Measurements from ENCODE around the gene SMOC2.

The SMOC2 gene

GRCh38 chr6:168499045-168499650, 58.2 kb downstream of the SMOC2 start:
- H3K4me1 Mint-ChIP-seq (ENCODE audit: low read depth) = no peaks in the 10 kb centered on the region
- H3K27ac Mint-ChIP-seq = no peak overlapping the region
- H3K4me3 Mint-ChIP-seq = no peak overlapping the region
- no peaks in the 10 kb centered on the region for H3K27me3 Mint-ChIP-seq (ENCODE audit: low read depth)
- no peaks in the 10 kb centered on the region for H3K9me3 Mint-ChIP-seq
- H3K36me3 Mint-ChIP-seq (ENCODE audit: low read depth) = no peaks in the 10 kb centered on the region

- no peak overlapping the region for H3K27ac Mint-ChIP-seq
- no peaks in the 10 kb centered on the region for H3K27me3 Mint-ChIP-seq (ENCODE audit: low read depth)
- H3K4me3 Mint-ChIP-seq = no peak overlapping the region
- no peaks in the 10 kb centered on the region for H3K36me3 Mint-ChIP-seq (ENCODE audit: low read depth)
- H3K4me1 Mint-ChIP-seq (ENCODE audit: low read depth) = no peaks in the 10 kb centered on the region
- H3K9me3 Mint-ChIP-seq = no peaks in the 10 kb centered on the region
These were observed 59.5 kb downstream of the SMOC2 start for GRCh38 chr6:168500519-168500918.

GRCh38 chr6:168501561-168501960, 60.6 kb downstream of the SMOC2 start:
- no peak overlapping the region for H3K4me3 Mint-ChIP-seq
- no peaks in the 10 kb centered on the region for H3K4me1 Mint-ChIP-seq (ENCODE audit: low read depth)
- H3K27me3 Mint-ChIP-seq (ENCODE audit: low read depth) = no peaks in the 10 kb centered on the region
- no peaks in the 10 kb centered on the region for H3K9me3 Mint-ChIP-seq
- H3K36me3 Mint-ChIP-seq (ENCODE audit: low read depth) = no peaks in the 10 kb centered on the region
- no peak overlapping the region for H3K27ac Mint-ChIP-seq

- Mint-ChIP-seq H3K9me3 (no peaks in the 10 kb centered on the region), H3K4me3 (no peak overlapping the region), H3K36me3 (ENCODE audit: low read depth) (no peaks in the 10 kb centered on the region), H3K27ac (no peak overlapping the region), H3K27me3 (ENCODE audit: low read depth) (no peaks in the 10 kb centered on the region), H3K4me1 (ENCODE audit: low read depth) (no peaks in the 10 kb centered on the region)
These were observed 63.4 kb downstream of the SMOC2 start for GRCh38 chr6:168504366-168504765.

GRCh38 chr6:168506460-168506859, 65.5 kb downstream of the SMOC2 start:
- Mint-ChIP-seq H3K27me3 (ENCODE audit: low read depth) (no peaks in the 10 kb centered on the region), H3K4me3 (no peak overlapping the region), H3K9me3 (no peaks in the 10 kb centered on the region), H3K27ac (no peak overlapping the region), H3K36me3 (ENCODE audit: low read depth) (no peaks in the 10 kb centered on the region), H3K4me1 (ENCODE audit: low read depth) (no peaks in the 10 kb centered on the region)

GRCh38 chr6:168507297-168507696, 66.3 kb downstream of the SMOC2 start:
- Mint-ChIP-seq H3K27ac (no peak overlapping the region), H3K9me3 (no peaks in the 10 kb centered on the region), H3K4me3 (no peak overlapping the region), H3K4me1 (ENCODE audit: low read depth) (no peaks in the 10 kb centered on the region), H3K27me3 (ENCODE audit: low read depth) (no peaks in the 10 kb centered on the region), H3K36me3 (ENCODE audit: low read depth) (no peaks in the 10 kb centered on the region)

- no peak overlapping the region for H3K4me3 Mint-ChIP-seq
- H3K27me3 Mint-ChIP-seq (ENCODE audit: low read depth) = no peaks in the 10 kb centered on the region
- no peaks in the 10 kb centered on the region for H3K4me1 Mint-ChIP-seq (ENCODE audit: low read depth)
- H3K9me3 Mint-ChIP-seq = no peaks in the 10 kb centered on the region
- H3K36me3 Mint-ChIP-seq (ENCODE audit: low read depth) = no peaks in the 10 kb centered on the region
- H3K27ac Mint-ChIP-seq = no peak overlapping the region
These were observed 66.7 kb downstream of the SMOC2 start for GRCh38 chr6:168507730-168508129.

- H3K36me3 Mint-ChIP-seq (ENCODE audit: low read depth) = no peaks in the 10 kb centered on the region
- H3K4me3 Mint-ChIP-seq = no peak overlapping the region
- H3K9me3 Mint-ChIP-seq = no peaks in the 10 kb centered on the region
- no peaks in the 10 kb centered on the region for H3K4me1 Mint-ChIP-seq (ENCODE audit: low read depth)
- no peaks in the 10 kb centered on the region for H3K27me3 Mint-ChIP-seq (ENCODE audit: low read depth)
- H3K27ac Mint-ChIP-seq = no peak overlapping the region
These were observed 67.9 kb downstream of the SMOC2 start for GRCh38 chr6:168508903-168509302.

GRCh38 chr6:168513766-168514165, 72.8 kb downstream of the SMOC2 start:
- no peaks in the 10 kb centered on the region for H3K36me3 Mint-ChIP-seq (ENCODE audit: low read depth)
- no peak overlapping the region for H3K27ac Mint-ChIP-seq
- no peaks in the 10 kb centered on the region for H3K4me1 Mint-ChIP-seq (ENCODE audit: low read depth)
- no peaks in the 10 kb centered on the region for H3K9me3 Mint-ChIP-seq
- H3K4me3 Mint-ChIP-seq = no peak overlapping the region
- H3K27me3 Mint-ChIP-seq (ENCODE audit: low read depth) = no peaks in the 10 kb centered on the region

- no peak overlapping the region for H3K27ac Mint-ChIP-seq
- no peaks in the 10 kb centered on the region for H3K4me1 Mint-ChIP-seq (ENCODE audit: low read depth)
- no peaks in the 10 kb centered on the region for H3K9me3 Mint-ChIP-seq
- no peaks in the 10 kb centered on the region for H3K27me3 Mint-ChIP-seq (ENCODE audit: low read depth)
- no peaks in the 10 kb centered on the region for H3K36me3 Mint-ChIP-seq (ENCODE audit: low read depth)
- H3K4me3 Mint-ChIP-seq = no peak overlapping the region
These were observed 73.2 kb downstream of the SMOC2 start for GRCh38 chr6:168514216-168514615.

GRCh38 chr6:168515376-168515775, 74.4 kb downstream of the SMOC2 start:
- Mint-ChIP-seq H3K4me1 (ENCODE audit: low read depth) (no peaks in the 10 kb centered on the region), H3K27me3 (ENCODE audit: low read depth) (no peaks in the 10 kb centered on the region), H3K4me3 (no peak overlapping the region), H3K36me3 (ENCODE audit: low read depth) (no peaks in the 10 kb centered on the region), H3K27ac (no peak overlapping the region), H3K9me3 (no peaks in the 10 kb centered on the region)

- H3K9me3 Mint-ChIP-seq = no peaks in the 10 kb centered on the region
- H3K4me1 Mint-ChIP-seq (ENCODE audit: low read depth) = no peaks in the 10 kb centered on the region
- no peaks in the 10 kb centered on the region for H3K36me3 Mint-ChIP-seq (ENCODE audit: low read depth)
- no peak overlapping the region for H3K27ac Mint-ChIP-seq
- no peaks in the 10 kb centered on the region for H3K27me3 Mint-ChIP-seq (ENCODE audit: low read depth)
- no peak overlapping the region for H3K4me3 Mint-ChIP-seq
These were observed 76.2 kb downstream of the SMOC2 start for GRCh38 chr6:168516944-168517741.

- no peaks in the 10 kb centered on the region for H3K4me1 Mint-ChIP-seq (ENCODE audit: low read depth)
- H3K27ac Mint-ChIP-seq = no peak overlapping the region
- H3K27me3 Mint-ChIP-seq (ENCODE audit: low read depth) = no peaks in the 10 kb centered on the region
These were observed 76.9 kb downstream of the SMOC2 start for GRCh38 chr6:168517742-168518347.

GRCh38 chr6:168518348-168518745, 77.4 kb downstream of the SMOC2 start:
- Mint-ChIP-seq H3K4me1 (ENCODE audit: low read depth) (no peaks in the 10 kb centered on the region), H3K36me3 (ENCODE audit: low read depth) (no peaks in the 10 kb centered on the region), H3K4me3 (no peak overlapping the region), H3K27ac (no peak overlapping the region), H3K27me3 (ENCODE audit: low read depth) (no peaks in the 10 kb centered on the region), H3K9me3 (no peaks in the 10 kb centered on the region)

More at GRCh38 chr6:168517742-168518347, 76.9 kb downstream of the SMOC2 start:
- no peaks in the 10 kb centered on the region for H3K9me3 Mint-ChIP-seq
- H3K4me3 Mint-ChIP-seq = no peak overlapping the region
- no peaks in the 10 kb centered on the region for H3K36me3 Mint-ChIP-seq (ENCODE audit: low read depth)

- Mint-ChIP-seq H3K4me1 (ENCODE audit: low read depth) (no peaks in the 10 kb centered on the region), H3K27me3 (ENCODE audit: low read depth) (no peaks in the 10 kb centered on the region), H3K27ac (no peak overlapping the region), H3K4me3 (no peak overlapping the region), H3K36me3 (ENCODE audit: low read depth) (no peaks in the 10 kb centered on the region), H3K9me3 (no peaks in the 10 kb centered on the region)
These were observed 77.9 kb downstream of the SMOC2 start for GRCh38 chr6:168518867-168519266.
